ENCODE data around the gene COL4A4. TPM values are rescaled to one million over a fixed set of nuclear protein-coding genes. Genes with fewer than 3 reads are reported as not detected.

COL4A4 gene
- 1 to 10 TPM in 2 of 4 donors, under 1 TPM in 2; 0.40 to 2.3 (median 0.93) TPM for total RNA-seq

DNA sequence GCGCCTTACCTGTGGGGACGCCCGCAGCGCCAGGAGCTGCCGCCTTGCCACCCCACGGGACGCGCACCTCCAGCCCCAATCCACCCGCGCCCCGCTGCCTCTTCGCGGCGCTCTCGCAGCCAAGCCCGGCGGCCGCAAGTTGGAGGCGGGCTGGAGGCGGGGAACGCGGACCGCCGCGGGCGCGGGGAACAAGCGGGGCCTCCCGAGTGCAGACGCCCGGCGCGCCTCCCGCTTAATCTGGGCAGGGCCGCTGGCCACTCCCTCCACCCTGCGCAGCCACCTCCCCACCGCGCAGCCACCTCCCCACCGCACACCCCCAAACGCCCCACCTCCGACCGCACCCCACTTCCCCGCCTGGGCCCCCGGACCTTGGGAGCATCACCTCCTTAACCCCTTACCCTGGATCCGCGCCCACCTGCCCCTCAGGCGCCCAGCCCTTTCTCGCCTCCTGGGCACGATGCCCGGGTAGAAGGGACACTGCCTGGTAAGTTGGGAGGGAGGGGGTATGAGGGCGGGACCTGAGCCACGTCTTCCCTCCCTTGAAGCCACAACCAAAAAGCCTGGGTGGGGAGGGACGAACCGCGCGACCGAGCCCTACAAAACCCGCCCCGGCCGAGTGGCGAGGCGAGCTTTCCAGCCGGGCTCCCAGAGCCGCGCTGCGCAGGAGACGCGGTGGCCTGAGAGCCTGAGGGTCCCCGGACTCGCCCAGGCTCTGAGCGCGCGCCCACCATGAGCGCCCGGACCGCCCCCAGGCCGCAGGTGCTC is at the start of gene COL4A4, which contains the start of gene COL4A3:
COL4A4 (minus strand) TSS at position 208 of the 765 bp plus-strand sequence. CDS start 16,722 bp downstream, outside the sequence.
COL4A3 (plus strand) TSS at position 627 of the 765 bp plus-strand sequence; CDS start at position 730, 103 bp downstream.
- whole genome bisulfite sequencing, 2 donors, result 0% methylated on average over 2 to 3 of the region's 77 CpGs
- no peaks in the 10 kb centered on the region for H3K36me3 ChIP-seq
- no peak for DNase-seq
- peaks cover 0 to 82% (median 1%) of the 10 kb centered on the region in 4 donors for H3K27me3 ChIP-seq
- TF ChIP-seq POLR2A (IDR thresholded peaks at IDR 0.05), result peak in 1 of 4 donors; percentile 26
- TF ChIP-seq, protein P1, sequence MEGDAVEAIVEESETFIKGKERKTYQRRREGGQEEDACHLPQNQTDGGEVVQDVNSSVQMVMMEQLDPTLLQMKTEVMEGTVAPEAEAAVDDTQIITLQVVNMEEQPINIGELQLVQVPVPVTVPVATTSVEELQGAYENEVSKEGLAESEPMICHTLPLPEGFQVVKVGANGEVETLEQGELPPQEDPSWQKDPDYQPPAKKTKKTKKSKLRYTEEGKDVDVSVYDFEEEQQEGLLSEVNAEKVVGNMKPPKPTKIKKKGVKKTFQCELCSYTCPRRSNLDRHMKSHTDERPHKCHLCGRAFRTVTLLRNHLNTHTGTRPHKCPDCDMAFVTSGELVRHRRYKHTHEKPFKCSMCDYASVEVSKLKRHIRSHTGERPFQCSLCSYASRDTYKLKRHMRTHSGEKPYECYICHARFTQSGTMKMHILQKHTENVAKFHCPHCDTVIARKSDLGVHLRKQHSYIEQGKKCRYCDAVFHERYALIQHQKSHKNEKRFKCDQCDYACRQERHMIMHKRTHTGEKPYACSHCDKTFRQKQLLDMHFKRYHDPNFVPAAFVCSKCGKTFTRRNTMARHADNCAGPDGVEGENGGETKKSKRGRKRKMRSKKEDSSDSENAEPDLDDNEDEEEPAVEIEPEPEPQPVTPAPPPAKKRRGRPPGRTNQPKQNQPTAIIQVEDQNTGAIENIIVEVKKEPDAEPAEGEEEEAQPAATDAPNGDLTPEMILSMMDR (IDR thresholded peaks at IDR 0.05), result no peak
- H3K27ac ChIP-seq, result peak within 1 kb of the TSS; percentile 25 to 76 (median 48)
- intact Hi-C loops (cut with DNase I), result no loop called here
- H3K4me3 ChIP-seq, result peak within 1 kb of the TSS; percentile 36 to 68 (median 46)
- H3K4me1 ChIP-seq, result peaks cover 13 to 25% (median 15%) of the 10 kb centered on the region in 3 donors
- no peaks in the 10 kb centered on the region for H3K9me3 ChIP-seq

DNA sequence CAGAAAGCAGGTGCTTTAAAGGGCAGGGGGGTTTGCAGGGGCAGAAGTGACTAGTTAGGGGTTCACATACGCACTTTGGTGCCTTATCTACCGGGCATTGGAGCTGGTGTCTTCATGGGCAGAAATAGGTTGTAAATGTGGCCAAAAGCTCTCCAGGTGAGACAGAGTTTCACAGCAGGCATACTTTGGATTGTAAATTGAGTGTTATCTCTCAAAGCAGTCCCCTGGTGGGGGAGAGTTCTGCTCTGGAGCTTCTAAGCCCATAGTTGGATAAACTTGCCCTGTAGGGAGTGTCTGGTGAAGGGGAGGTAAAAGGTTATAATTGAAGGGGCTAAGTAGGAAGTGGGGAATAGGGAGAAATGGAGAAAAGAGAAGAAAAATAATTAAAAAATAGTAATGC is 43.6 kb upstream of the COL4A4 start:
- intact Hi-C loops (cut with DNase I), result no loop called here
- DNase-seq, result no peak

DNA sequence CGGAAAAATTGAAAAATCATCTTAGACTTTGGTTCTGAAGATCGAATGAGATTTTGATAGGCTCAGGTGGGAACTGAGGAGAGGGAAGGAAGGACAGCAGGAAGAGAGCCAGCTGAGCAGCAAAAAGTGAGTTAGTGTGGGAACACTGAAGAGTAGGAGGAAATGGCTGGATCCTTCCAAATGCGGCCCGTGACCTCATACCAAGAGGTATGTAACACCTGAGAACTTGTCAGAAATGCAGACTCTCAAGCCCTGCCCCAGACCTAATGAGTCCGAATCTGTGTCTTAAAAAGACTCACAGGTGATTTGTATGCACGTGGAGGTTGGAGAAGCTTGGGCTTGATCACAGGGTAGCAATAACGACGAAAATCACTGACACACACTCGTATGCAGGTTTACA is 42.4 kb upstream of the COL4A4 start:
- no peaks in the 10 kb centered on the region for H3K4me1 ChIP-seq
- no peak overlapping the region for H3K27ac ChIP-seq
- H3K36me3 ChIP-seq, result no peaks in the 10 kb centered on the region
- H3K27me3 ChIP-seq, result peaks cover 0 to 11% (median 0%) of the 10 kb centered on the region in 4 donors
- no peak overlapping the region for H3K4me3 ChIP-seq
- H3K9me3 ChIP-seq, result no peaks in the 10 kb centered on the region
- WGBS, 2 donors, result 85 to 91% methylated on average over 8 to 9 of the region's 9 CpGs
- TF ChIP-seq, protein P1 (IDR thresholded peaks at IDR 0.05), result no peak
- TF ChIP-seq POLR2A (IDR thresholded peaks at IDR 0.05), result no peak
- intact Hi-C loops (cut with DNase I), result no loop called here
- no peak for DNase-seq

More for the DNA sequence above, 43.6 kb upstream of the COL4A4 start:
- H3K9me3 ChIP-seq, result no peaks in the 10 kb centered on the region
- H3K36me3 ChIP-seq, result no peaks in the 10 kb centered on the region
- no peak overlapping the region for H3K27ac ChIP-seq
- no peak for TF ChIP-seq POLR2A (IDR thresholded peaks at IDR 0.05)
- TF ChIP-seq, protein P1 (IDR thresholded peaks at IDR 0.05), result no peak
- H3K27me3 ChIP-seq, result peaks cover 0 to 11% (median 0%) of the 10 kb centered on the region in 4 donors
- no peaks in the 10 kb centered on the region for H3K4me1 ChIP-seq
- 79 to 80% methylated on average over 1 to 2 of the region's 2 CpGs for WGBS, 2 donors
- no peak overlapping the region for H3K4me3 ChIP-seq

DNA sequence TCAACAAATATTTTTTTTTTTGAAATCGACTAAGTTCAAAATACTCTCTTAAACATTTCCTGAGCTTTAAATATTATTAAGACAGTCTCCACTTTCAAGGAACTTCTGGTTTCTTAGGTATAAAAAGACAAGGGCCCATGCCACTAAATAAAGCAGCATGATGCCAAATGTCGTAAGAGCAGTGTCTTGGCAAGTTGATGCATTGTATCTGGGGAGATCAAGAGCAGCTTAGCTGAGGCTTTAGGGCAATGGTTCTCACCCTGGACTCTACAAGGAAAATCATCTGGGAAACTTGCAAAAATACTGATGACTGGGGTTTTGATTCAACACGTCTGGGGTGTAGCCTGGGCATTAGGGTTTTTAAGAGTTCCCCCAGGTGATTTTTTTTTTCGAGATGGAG is 41.7 kb upstream of the COL4A4 start:
- DNase-seq, result no peak
- WGBS, 2 donors, result 46 to 67% methylated on average over 4 of the region's 4 CpGs
- H3K4me3 ChIP-seq, result no peak overlapping the region
- no peaks in the 10 kb centered on the region for H3K9me3 ChIP-seq
- TF ChIP-seq POLR2A (IDR thresholded peaks at IDR 0.05), result no peak
- TF ChIP-seq, protein P1 (IDR thresholded peaks at IDR 0.05), result no peak
- no peaks in the 10 kb centered on the region for H3K36me3 ChIP-seq
- H3K27me3 ChIP-seq, result peaks cover 0 to 11% (median 0%) of the 10 kb centered on the region in 4 donors
- no peak overlapping the region for H3K27ac ChIP-seq
- intact Hi-C loops (cut with DNase I), result no loop called here
- no peaks in the 10 kb centered on the region for H3K4me1 ChIP-seq

DNA sequence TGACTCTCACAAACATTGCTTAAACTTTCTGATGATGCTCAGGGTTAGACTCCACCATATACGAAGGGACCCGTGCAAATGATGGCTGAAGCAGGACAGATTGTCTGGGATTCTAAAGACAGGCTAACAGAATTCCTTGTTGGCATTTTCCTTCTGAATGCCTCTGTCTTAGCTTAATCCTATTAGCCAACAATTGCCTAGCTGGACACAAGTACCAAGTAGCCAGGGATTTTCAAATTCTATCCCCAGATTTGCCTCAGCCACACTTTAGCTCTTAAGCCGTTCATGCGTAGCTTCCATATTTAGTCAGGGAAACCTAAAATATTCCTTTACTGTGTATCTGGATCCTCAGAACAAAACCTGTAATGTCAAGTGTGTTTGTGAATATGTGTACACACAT is 40.4 kb upstream of the COL4A4 start:
- Histone ChIP-seq H3K4me1 (no peaks in the 10 kb centered on the region), H3K27me3 (peaks cover 0 to 11% (median 0%) of the 10 kb centered on the region in 4 donors), H3K36me3 (no peaks in the 10 kb centered on the region), H3K4me3 (no peak overlapping the region), H3K9me3 (no peaks in the 10 kb centered on the region), H3K27ac (no peak overlapping the region)
- TF ChIP-seq, protein P1 (IDR thresholded peaks at IDR 0.05), result no peak
- TF ChIP-seq POLR2A (IDR thresholded peaks at IDR 0.05), result no peak
- WGBS, 2 donors, result 87 to 88% methylated on average over 4 of the region's 4 CpGs
- no peak for DNase-seq
- intact Hi-C loops (cut with DNase I), result no loop called here

All from esophagus squamous epithelium (tissue), 5 donors.